Panc1 (cell line): ENCODE measurements around the gene KCNMA1.

Source experiments
- POLR2AphosphoS5 ChIP-seq: IDR thresholded peaks from 2 replicates; pipeline ENCODE4 v1.6.1; 2012; ENCODE audit warnings: mild to moderate bottlenecking, low read depth, low read length, moderate library complexity
- SIN3A ChIP-seq: IDR thresholded peaks from 2 replicates; pipeline ENCODE4 v1.6.1; 2012; ENCODE audit warnings: low read depth, mild to moderate bottlenecking, low read length, moderate library complexity, borderline replicate concordance; ENCODE audit not compliant: insufficient read depth
- TF ChIP-seq, protein P1 (sequence below): fragments of 450-650 bp; IDR thresholded peaks from 2 replicates; pipeline ENCODE4 v1.5.1; 2017; ENCODE audit warnings: mild to moderate bottlenecking
- TF ChIP-seq, protein P2 (sequence below), 2 experiments: IDR thresholded peaks; 2 replicates each; pipeline ENCODE4 v1.6.1; 2011 to 2012; ENCODE audit warnings: low read depth in 2 of 2, control low read depth in 1 of 2, low read length in 1 of 2, mild to moderate bottlenecking in 1 of 2, moderate library complexity in 1 of 2; ENCODE audit not compliant: insufficient read depth in 1 of 2

DNA sequence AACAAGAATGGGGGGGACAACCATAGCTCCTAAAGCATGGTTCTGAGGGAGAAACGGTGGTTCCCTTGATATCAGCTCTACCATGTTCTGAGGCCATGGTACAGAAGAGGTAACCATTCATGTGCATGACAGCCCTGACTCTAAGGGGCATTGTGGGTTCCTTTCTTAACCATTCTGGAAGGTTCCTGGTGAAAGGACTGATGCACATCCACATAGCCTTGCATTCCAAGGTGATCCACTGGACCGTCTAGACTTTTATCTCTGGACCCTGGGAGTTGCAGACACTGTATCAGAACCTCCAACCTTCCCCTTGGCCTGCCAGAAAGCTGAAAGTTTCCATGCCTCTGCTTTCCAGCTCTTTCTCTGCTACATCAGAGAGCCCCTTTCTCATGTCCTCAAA is 344.3 kb downstream of the KCNMA1 start:
- TF ChIP-seq, protein P1, sequence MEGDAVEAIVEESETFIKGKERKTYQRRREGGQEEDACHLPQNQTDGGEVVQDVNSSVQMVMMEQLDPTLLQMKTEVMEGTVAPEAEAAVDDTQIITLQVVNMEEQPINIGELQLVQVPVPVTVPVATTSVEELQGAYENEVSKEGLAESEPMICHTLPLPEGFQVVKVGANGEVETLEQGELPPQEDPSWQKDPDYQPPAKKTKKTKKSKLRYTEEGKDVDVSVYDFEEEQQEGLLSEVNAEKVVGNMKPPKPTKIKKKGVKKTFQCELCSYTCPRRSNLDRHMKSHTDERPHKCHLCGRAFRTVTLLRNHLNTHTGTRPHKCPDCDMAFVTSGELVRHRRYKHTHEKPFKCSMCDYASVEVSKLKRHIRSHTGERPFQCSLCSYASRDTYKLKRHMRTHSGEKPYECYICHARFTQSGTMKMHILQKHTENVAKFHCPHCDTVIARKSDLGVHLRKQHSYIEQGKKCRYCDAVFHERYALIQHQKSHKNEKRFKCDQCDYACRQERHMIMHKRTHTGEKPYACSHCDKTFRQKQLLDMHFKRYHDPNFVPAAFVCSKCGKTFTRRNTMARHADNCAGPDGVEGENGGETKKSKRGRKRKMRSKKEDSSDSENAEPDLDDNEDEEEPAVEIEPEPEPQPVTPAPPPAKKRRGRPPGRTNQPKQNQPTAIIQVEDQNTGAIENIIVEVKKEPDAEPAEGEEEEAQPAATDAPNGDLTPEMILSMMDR, result no peak
- TF ChIP-seq POLR2AphosphoS5, result no peak
- TF ChIP-seq, protein P2, sequence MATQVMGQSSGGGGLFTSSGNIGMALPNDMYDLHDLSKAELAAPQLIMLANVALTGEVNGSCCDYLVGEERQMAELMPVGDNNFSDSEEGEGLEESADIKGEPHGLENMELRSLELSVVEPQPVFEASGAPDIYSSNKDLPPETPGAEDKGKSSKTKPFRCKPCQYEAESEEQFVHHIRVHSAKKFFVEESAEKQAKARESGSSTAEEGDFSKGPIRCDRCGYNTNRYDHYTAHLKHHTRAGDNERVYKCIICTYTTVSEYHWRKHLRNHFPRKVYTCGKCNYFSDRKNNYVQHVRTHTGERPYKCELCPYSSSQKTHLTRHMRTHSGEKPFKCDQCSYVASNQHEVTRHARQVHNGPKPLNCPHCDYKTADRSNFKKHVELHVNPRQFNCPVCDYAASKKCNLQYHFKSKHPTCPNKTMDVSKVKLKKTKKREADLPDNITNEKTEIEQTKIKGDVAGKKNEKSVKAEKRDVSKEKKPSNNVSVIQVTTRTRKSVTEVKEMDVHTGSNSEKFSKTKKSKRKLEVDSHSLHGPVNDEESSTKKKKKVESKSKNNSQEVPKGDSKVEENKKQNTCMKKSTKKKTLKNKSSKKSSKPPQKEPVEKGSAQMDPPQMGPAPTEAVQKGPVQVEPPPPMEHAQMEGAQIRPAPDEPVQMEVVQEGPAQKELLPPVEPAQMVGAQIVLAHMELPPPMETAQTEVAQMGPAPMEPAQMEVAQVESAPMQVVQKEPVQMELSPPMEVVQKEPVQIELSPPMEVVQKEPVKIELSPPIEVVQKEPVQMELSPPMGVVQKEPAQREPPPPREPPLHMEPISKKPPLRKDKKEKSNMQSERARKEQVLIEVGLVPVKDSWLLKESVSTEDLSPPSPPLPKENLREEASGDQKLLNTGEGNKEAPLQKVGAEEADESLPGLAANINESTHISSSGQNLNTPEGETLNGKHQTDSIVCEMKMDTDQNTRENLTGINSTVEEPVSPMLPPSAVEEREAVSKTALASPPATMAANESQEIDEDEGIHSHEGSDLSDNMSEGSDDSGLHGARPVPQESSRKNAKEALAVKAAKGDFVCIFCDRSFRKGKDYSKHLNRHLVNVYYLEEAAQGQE (IDR thresholded peaks at IDR 0.05; ENCODE audit: insufficient read depth in 1 of 2, low read depth in 2 of 2, low read length in 1 of 2), result no peak
- no peak for TF ChIP-seq SIN3A
